ENCODE data around the gene RECQL5. TPM values are rescaled to one million over a fixed set of nuclear protein-coding genes. Genes with fewer than 3 reads are reported as not detected.

RECQL5 gene
- total RNA-seq, 2 experiments from 2014 or later = 90.0 to 139 TPM

DNA sequence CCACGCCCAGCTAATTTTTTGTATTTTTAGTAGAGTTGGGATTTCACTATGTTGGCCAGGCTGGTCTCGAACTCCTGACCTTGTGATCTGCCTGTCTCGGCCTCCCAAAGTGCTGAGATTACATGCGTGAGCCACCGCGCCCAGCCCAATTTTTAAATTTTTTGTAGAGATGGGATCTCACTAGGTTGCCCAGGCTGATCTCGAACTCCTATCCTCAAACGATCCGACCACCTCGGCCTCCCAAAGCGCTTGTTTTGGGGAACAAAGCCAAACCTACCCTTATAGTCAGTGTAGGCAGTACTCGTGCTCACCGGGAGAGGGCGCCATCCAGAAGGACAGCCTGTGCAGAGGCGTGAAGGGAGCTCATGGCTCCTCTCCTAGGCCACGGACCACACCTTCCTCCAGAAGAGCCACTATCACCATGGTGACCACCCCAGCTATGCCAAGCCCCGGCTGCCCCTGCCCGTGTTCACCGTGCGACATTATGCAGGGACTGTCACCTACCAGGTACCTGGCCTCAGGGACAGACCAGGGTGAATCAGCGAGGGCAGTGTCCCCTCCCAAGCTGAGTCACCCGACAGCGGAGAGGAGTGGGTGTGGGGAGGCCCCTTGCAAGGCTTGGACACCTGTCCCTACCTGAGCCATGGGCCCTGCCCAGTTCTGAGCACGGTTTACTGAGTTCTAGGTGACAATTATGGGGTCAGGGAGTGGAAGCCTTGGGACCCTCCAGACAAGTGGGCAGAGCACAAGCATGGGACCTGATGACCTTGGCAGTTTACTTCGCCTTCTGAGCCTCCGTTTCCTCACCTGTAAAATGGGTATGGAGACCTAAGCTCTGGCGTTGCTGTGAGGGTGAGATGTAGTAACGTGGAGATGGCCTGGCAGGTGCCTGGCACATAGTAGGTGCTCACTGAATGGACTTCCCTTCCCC is 65.6 kb downstream of the RECQL5 start:
- Histone ChIP-seq H3K9me2 (ENCODE audit: insufficient read depth, low read length) (no peaks in the 10 kb centered on the region), H3K36me3 (ENCODE audit: insufficient read depth, low read length) (no peaks in the 10 kb centered on the region), H4K20me1 (ENCODE audit: insufficient read depth, low read length) (no peaks in the 10 kb centered on the region), H3K4me3 (ENCODE audit: low read depth, low read length, poor library complexity, severe bottlenecking) (no peak overlapping the region), H3K4me1 (ENCODE audit: insufficient read depth, low read length, poor library complexity, severe bottlenecking) (no peaks in the 10 kb centered on the region), H3K4me2 (ENCODE audit: low read length) (no peak overlapping the region), H3K79me2 (ENCODE audit: insufficient read depth, low read depth, low read length) (no peaks in the 10 kb centered on the region), H3K27ac (ENCODE audit: low read depth, low read length, poor library complexity, severe bottlenecking) (no peak overlapping the region), H3K9me3 (ENCODE audit: low read length) (no peaks in the 10 kb centered on the region), H2AFZ (ENCODE audit: low read length) (no peak overlapping the region)
- ChIA-PET CTCF (ENCODE audit: unreplicated experiment) (interaction anchor here (0.5 to 1.4 kb wide), 13 partner anchors 8 to 153 kb away, joined by 3 to 22 read pairs (median 4); partner anchors contain the start of gene SMIM5), POLR2A (interaction anchor here (1.5 kb wide), 1 partner anchor 57 kb away, joined by 4 read pairs; no protein-coding TSS in a partner anchor)
- TF ChIP-seq EZH2phosphoT487 (IDR thresholded peaks at IDR 0.05; ENCODE audit: borderline replicate concordance, low read depth, low read length) (no peak), CTCF (conservative IDR thresholded peaks at IDR 0.05; ENCODE audit: low read length) (peak; percentile 97)
- DNase-seq (ENCODE audit: low spot score) = peak; percentile 78
- BruUV-seq (replicated peaks) = no TSS peak
- intact Hi-C loops (cut with micrococcal nuclease; ENCODE audit: unreplicated experiment) = loop anchor here (1.0 kb wide), 2 partner anchors 52 to 149 kb away; no protein-coding TSS in a partner anchor

DNA sequence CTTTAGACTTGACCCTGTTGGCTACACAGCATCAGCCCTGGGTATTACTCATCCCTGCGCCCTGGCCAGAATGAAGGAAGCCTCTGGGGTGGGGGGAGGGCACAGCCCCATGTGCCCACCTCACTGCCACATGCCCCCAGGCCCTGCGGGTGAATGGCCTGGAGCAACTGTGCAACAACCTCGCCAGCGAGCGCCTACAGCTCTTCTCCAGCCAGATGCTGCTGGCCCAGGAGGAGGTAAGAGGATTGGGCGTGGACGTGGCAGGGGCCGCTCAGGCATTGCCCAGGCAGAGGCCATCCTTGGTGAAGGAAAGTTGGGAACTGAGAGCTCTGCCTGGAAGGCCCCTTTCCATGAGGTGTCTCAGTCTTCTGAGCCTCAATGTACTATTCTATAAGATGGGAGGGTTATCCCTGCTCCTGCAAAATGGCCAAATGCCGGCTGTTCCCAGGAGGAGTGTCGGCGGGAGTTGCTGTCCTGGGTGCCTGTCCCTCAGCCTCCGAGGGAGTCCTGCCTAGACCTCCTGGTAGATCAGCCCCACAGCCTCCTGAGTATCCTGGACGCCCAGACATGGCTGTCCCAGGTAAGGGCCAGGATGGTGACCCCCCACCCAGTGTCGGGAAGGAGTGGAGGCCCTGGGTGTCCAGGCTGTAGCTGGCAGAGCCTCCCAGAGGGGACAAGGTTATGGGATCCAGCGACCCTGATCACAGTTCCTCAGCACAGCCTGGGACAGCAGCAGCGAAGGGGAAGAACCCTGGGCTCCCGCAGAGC is 70.5 kb downstream of the RECQL5 start:
- Histone ChIP-seq H3K36me3 (ENCODE audit: insufficient read depth, low read length) (no peaks in the 10 kb centered on the region), H3K9me3 (ENCODE audit: low read length) (no peaks in the 10 kb centered on the region), H3K4me1 (ENCODE audit: insufficient read depth, low read length, poor library complexity, severe bottlenecking) (no peaks in the 10 kb centered on the region), H3K27ac (ENCODE audit: low read depth, low read length, poor library complexity, severe bottlenecking) (no peak overlapping the region), H3K79me2 (ENCODE audit: insufficient read depth, low read depth, low read length) (no peaks in the 10 kb centered on the region), H4K20me1 (ENCODE audit: insufficient read depth, low read length) (no peaks in the 10 kb centered on the region), H2AFZ (ENCODE audit: low read length) (no peak overlapping the region), H3K9me2 (ENCODE audit: insufficient read depth, low read length) (no peaks in the 10 kb centered on the region), H3K4me3 (ENCODE audit: low read depth, low read length, poor library complexity, severe bottlenecking) (no peak overlapping the region), H3K4me2 (ENCODE audit: low read length) (no peak overlapping the region)
- BruUV-seq (replicated peaks) = no TSS peak
- intact Hi-C loops (cut with micrococcal nuclease; ENCODE audit: unreplicated experiment) = no loop called here
- ChIA-PET CTCF (ENCODE audit: unreplicated experiment) (no interaction called here), POLR2A (no interaction called here)
- TF ChIP-seq EZH2phosphoT487 (IDR thresholded peaks at IDR 0.05; ENCODE audit: borderline replicate concordance, low read depth, low read length) (no peak), CTCF (conservative IDR thresholded peaks at IDR 0.05; ENCODE audit: low read length) (no peak)
- DNase-seq (ENCODE audit: low spot score) = no peak
